ENCODE measurements around the gene LYSMD4. TPM values are rescaled to one million over a fixed set of nuclear protein-coding genes. Genes with fewer than 3 reads are reported as not detected.

Gene LYSMD4
- total RNA-seq, 3 donors from 2014 or later (not counting 1 experiment from before 2014, with no cell fraction given) = 5.0 to 9.1 (median 7.2) TPM

DNA sequence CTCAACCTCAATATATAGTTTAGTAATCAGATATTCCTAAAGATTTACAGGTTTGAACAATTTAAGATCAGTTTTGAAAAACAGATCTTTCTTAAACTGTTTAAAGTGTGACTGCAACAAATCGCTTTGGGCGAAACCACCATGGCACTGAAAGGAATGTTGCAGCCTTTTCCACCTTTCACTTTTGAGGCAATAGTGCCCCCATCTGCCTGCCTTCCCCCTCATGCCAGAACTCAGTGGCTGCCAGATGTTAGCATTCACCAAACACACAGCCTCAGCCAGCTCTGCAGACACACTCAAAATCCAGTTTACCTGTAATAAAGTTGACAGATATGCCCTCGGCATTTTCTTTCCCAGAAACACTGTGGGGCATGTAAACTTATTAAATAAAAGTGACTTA lies 3.3 kb downstream of the LYSMD4 start:
- no peaks in the 10 kb centered on the region for H3K9me3 ChIP-seq (ENCODE audit: control insufficient read depth, insufficient read depth, low read length)
- TF ChIP-seq, protein P1, sequence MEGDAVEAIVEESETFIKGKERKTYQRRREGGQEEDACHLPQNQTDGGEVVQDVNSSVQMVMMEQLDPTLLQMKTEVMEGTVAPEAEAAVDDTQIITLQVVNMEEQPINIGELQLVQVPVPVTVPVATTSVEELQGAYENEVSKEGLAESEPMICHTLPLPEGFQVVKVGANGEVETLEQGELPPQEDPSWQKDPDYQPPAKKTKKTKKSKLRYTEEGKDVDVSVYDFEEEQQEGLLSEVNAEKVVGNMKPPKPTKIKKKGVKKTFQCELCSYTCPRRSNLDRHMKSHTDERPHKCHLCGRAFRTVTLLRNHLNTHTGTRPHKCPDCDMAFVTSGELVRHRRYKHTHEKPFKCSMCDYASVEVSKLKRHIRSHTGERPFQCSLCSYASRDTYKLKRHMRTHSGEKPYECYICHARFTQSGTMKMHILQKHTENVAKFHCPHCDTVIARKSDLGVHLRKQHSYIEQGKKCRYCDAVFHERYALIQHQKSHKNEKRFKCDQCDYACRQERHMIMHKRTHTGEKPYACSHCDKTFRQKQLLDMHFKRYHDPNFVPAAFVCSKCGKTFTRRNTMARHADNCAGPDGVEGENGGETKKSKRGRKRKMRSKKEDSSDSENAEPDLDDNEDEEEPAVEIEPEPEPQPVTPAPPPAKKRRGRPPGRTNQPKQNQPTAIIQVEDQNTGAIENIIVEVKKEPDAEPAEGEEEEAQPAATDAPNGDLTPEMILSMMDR (IDR thresholded peaks at IDR 0.05) = no peak
- Mint-ChIP-seq H3K27ac (no peak overlapping the region), H3K27me3 (ENCODE audit: low read depth in 2 of 2) (no peaks in the 10 kb centered on the region), H3K4me3 (no peak overlapping the region), H3K9me3 (peaks cover 0 to 4% of the 10 kb centered on the region in 2 donors), H3K4me1 (peaks cover 11 to 13% of the 10 kb centered on the region in 2 donors), H3K36me3 (no peaks in the 10 kb centered on the region)
- no peak for ATAC-seq
- DNase-seq = peak in 1 of 2 donors; percentile 54
- H3K36me3 ChIP-seq (ENCODE audit: control insufficient read depth, insufficient read depth, low read length) = peaks cover 2% of the 10 kb centered on the region
- no peak overlapping the region for H3K27ac ChIP-seq (ENCODE audit: low read length)
- WGBS (ENCODE audit: insufficient coverage) = 89% methylated on average over 3 of the region's 3 CpGs
- no peak overlapping the region for H3K4me3 ChIP-seq (ENCODE audit: low read length)
- intact Hi-C loops (cut with micrococcal nuclease) = no loop called here
- no peaks in the 10 kb centered on the region for H3K27me3 ChIP-seq (ENCODE audit: control insufficient read depth, insufficient read depth, low read length)
- peaks cover 13% of the 10 kb centered on the region for H3K4me1 ChIP-seq (ENCODE audit: control insufficient read depth, insufficient read depth, low read length)

DNA sequence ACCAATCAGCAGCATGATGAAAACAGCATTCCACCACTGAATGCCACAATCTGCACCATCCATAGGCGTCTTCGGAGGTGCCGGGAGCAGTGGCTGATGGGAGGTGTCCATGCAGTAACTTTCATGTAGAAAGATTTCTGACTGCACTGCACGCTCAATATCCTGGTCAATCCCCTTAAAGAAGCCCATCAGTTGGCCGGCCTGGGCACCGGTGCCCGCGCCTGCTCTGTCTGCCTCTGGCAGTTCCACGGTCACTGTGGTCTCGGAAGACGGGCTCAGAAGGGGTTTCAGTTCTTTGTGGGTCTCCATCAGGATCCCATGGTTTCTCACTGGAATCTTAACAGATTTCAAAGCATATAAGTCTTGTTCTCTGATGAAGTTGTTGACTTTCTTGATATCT lies 3.9 kb downstream of the LYSMD4 start:
- ATAC-seq (no peak), DNase-seq (no peak)
- Mint-ChIP-seq H3K4me1 (peaks cover 11 to 13% of the 10 kb centered on the region in 2 donors), H3K9me3 (peaks cover 0 to 4% of the 10 kb centered on the region in 2 donors), H3K36me3 (no peaks in the 10 kb centered on the region), H3K4me3 (no peak overlapping the region), H3K27ac (no peak overlapping the region), H3K27me3 (ENCODE audit: low read depth in 2 of 2) (no peaks in the 10 kb centered on the region)
- H3K4me1 ChIP-seq (ENCODE audit: control insufficient read depth, insufficient read depth, low read length) = peaks cover 13% of the 10 kb centered on the region
- no peaks in the 10 kb centered on the region for H3K9me3 ChIP-seq (ENCODE audit: control insufficient read depth, insufficient read depth, low read length)
- intact Hi-C loops (cut with micrococcal nuclease) = no loop called here
- H3K27ac ChIP-seq (ENCODE audit: low read length) = no peak overlapping the region
- 90% methylated on average over 11 of the region's 11 CpGs for WGBS (ENCODE audit: insufficient coverage)
- no peak overlapping the region for H3K4me3 ChIP-seq (ENCODE audit: low read length)
- TF ChIP-seq, protein P1 (IDR thresholded peaks at IDR 0.05) = no peak
- no peaks in the 10 kb centered on the region for H3K27me3 ChIP-seq (ENCODE audit: control insufficient read depth, insufficient read depth, low read length)
- peaks cover 2% of the 10 kb centered on the region for H3K36me3 ChIP-seq (ENCODE audit: control insufficient read depth, insufficient read depth, low read length)

DNA sequence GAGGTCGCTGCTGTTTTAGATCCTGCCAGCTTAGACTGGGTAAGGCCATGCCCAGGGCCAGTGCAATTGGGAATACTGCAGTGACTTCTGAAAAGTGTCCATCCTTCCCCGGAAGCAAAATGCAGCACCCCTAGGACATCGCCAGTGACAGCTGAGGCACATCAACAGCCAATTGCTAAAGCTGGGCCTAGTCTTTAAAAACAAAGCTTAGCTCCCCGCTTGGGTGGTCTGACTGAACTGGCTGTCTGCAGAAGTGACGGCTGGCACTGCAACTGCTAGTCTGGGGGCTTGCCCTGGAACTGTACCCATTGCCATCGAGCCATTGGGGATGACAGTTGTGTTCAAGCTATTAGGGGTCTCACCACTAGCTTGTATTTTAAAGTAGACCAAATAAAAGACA lies 4.3 kb downstream of the LYSMD4 start:
- TF ChIP-seq, protein P1 (IDR thresholded peaks at IDR 0.05) = no peak
- no peaks in the 10 kb centered on the region for H3K27me3 Mint-ChIP-seq (ENCODE audit: low read depth in 2 of 2)
- ATAC-seq (no peak), DNase-seq (no peak)
- Histone ChIP-seq H3K4me3 (ENCODE audit: low read length) (no peak overlapping the region), H3K27me3 (ENCODE audit: control insufficient read depth, insufficient read depth, low read length) (no peaks in the 10 kb centered on the region), H3K27ac (ENCODE audit: low read length) (no peak overlapping the region), H3K9me3 (ENCODE audit: control insufficient read depth, insufficient read depth, low read length) (no peaks in the 10 kb centered on the region), H3K4me1 (ENCODE audit: control insufficient read depth, insufficient read depth, low read length) (peaks cover 12% of the 10 kb centered on the region), H3K36me3 (ENCODE audit: control insufficient read depth, insufficient read depth, low read length) (peaks cover 2% of the 10 kb centered on the region)
- intact Hi-C loops (cut with micrococcal nuclease) = no loop called here
- H3K36me3 Mint-ChIP-seq = no peaks in the 10 kb centered on the region
- WGBS (ENCODE audit: insufficient coverage) = 97% methylated on average over 6 of the region's 6 CpGs
- H3K4me1 Mint-ChIP-seq = peaks cover 11 to 13% of the 10 kb centered on the region in 2 donors
- H3K4me3 Mint-ChIP-seq = no peak overlapping the region
- H3K9me3 Mint-ChIP-seq = peaks cover 0 to 4% of the 10 kb centered on the region in 2 donors
- no peak overlapping the region for H3K27ac Mint-ChIP-seq

DNA sequence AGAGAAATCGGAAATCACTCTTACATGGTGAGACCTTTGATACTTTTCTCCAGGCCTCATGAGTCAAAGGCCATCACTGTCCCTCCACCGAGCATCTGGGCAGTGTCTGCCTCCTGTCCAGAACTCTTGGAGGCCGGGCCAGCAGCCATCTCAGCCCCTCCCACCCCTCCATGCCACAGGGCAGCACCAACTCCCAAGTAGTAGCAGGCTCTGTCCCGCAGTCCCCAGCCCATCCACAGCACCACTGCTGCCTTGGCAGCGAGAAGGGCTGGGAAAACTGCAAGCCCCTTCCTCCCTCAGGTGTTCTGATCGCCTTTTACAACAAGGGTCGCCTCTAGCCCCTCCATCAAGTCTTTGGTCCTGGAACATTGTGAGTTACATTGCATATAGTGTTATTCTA lies 5.5 kb downstream of the LYSMD4 start:
- no peaks in the 10 kb centered on the region for H3K27me3 Mint-ChIP-seq (ENCODE audit: low read depth in 2 of 2)
- H3K4me3 Mint-ChIP-seq = no peak overlapping the region
- no peak overlapping the region for H3K4me3 ChIP-seq (ENCODE audit: low read length)
- ATAC-seq (no peak), DNase-seq (no peak)
- intact Hi-C loops (cut with micrococcal nuclease) = no loop called here
- 86% methylated on average over 7 of the region's 7 CpGs for WGBS (ENCODE audit: insufficient coverage)
- no peak overlapping the region for H3K27ac ChIP-seq (ENCODE audit: low read length)
- H3K9me3 Mint-ChIP-seq = peaks cover 0 to 4% of the 10 kb centered on the region in 2 donors
- H3K36me3 ChIP-seq (ENCODE audit: control insufficient read depth, insufficient read depth, low read length) = peaks cover 2% of the 10 kb centered on the region
- TF ChIP-seq, protein P1 (IDR thresholded peaks at IDR 0.05) = no peak
- no peaks in the 10 kb centered on the region for H3K27me3 ChIP-seq (ENCODE audit: control insufficient read depth, insufficient read depth, low read length)
- no peak overlapping the region for H3K27ac Mint-ChIP-seq
- H3K36me3 Mint-ChIP-seq = no peaks in the 10 kb centered on the region
- H3K9me3 ChIP-seq (ENCODE audit: control insufficient read depth, insufficient read depth, low read length) = no peaks in the 10 kb centered on the region
- peaks cover 7% of the 10 kb centered on the region for H3K4me1 ChIP-seq (ENCODE audit: control insufficient read depth, insufficient read depth, low read length)
- H3K4me1 Mint-ChIP-seq = peaks cover 6 to 8% of the 10 kb centered on the region in 2 donors
